ENCODE results near the gene RASSF1.

RASSF1 gene, protein sequence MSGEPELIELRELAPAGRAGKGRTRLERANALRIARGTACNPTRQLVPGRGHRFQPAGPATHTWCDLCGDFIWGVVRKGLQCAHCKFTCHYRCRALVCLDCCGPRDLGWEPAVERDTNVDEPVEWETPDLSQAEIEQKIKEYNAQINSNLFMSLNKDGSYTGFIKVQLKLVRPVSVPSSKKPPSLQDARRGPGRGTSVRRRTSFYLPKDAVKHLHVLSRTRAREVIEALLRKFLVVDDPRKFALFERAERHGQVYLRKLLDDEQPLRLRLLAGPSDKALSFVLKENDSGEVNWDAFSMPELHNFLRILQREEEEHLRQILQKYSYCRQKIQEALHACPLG
- 3.2 to 42.4 (median 23.1) reads per million in 18 experiments for total RNA-seq

DNA sequence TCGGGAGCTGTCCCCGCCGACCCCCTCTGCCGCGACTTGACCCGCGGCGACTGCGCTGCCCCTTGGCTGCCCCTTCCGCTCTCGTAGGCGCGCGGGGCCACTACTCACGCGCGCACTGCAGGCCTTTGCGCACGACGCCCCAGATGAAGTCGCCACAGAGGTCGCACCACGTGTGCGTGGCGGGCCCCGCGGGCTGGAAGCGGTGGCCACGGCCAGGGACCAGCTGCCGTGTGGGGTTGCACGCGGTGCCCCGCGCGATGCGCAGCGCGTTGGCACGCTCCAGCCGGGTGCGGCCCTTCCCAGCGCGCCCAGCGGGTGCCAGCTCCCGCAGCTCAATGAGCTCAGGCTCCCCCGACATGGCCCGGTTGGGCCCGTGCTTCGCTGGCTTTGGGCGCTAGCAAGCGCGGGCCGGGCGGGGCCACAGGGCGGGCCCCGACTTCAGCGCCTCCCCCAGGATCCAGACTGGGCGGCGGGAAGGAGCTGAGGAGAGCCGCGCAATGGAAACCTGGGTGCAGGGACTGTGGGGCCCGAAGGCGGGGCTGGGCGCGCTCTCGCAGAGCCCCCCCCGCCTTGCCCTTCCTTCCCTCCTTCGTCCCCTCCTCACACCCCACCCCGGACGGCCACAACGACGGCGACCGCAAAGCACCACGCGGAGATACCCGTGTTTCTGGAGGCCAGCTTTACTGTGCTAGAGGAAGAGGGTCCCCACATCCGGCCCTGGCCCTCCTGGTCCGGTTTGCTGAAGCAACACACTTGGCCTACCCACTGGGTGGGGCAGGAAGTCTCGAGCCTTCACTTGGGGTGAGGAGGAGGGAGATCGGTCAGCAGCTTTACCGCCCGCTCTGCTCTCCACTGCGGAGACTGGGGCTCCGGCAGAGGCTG, at the start of gene RASSF1:
Gene RASSF1 (minus strand): TSS at position 389 of the 882 bp plus-strand sequence. CDS start 31 bp downstream, at position 358.
- peak; percentile 85 to 87 for DNase-seq

DNA sequence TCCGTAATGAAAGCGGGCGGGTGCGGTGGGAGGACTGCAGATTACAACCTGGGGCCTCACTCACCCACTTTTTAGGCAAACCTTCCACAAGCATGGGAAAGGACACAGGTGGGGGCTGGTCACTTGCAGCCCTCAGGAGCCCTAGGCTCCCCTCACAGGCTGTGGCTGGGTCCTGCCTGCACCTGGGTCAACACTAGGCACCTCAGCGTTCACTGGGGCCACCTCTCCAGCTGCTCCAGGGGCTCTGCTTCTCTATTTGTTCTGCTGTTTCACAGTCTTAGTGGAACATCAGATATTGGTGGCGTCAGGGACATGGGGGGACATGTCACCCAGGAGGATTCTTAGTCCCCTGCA, 48.8 kb upstream of the RASSF1 start:
- no peak for DNase-seq

DNA sequence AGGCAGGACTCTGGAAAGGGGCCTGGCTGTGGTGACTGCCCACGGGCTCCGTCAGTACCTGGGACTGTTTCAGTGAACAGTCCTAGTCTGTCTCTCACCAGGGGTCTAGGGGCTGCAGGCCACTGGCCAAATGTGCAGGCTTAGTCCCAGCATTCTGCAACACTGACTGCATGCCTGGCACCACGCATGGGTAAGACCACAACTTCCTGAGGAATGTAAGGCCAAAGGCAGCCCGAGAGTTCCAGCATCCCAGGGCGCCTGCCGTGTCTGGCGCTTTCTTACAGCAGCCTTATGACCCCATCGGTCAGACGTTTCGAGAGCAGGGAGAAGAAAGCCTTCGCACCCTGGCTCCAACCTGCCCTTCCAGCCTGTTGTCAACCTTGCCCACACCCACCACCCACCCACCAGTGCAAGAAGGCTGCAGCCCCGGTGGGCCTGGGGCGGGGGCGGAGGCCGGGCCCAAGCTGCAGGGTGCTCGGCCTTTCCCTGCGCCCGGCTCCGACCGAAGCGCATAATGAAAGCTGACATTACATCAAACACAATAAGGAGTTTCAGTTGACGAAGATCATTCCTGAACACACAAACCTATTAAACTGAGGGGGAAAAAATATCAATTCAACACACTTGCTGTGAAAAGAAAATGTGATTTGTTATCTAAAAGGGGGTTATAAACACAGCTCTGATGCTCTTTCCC, 48.2 kb upstream of the RASSF1 start:
- no peak for DNase-seq

DNA sequence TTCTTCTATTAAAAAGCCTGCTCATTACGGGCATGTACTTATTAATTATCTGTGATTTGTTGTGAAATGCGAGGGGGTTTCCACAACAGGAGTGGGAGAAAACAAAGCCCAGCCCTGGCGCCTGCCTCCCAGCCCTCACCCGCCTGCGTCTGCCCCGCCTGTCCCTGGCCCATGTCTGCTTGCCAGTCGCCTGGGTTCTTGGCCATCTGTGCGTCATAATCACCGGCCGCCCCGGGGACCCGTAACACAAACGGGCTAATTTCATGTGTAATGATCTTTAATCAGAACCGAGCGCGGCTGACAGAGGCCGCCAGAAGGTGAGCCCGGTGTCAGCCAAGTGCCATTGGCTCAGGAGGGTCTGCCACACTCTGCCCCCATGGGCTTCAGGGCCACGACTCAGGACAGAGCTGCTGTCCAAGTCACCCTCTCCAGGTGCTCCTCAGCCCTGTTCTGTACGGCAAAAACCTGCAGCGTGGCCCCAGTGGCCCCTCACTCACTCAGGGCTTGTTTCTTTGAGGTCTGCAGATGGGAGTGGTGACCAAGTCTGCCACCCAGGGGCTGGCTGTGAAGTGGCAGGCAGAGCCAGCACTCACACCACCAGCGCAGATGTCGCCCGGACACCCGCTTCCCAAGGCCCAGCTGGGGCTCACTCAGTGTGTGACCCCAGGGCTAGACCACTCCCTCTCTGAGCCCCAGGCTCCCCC, 47.5 kb upstream of the RASSF1 start:
- no peak for DNase-seq

DNA sequence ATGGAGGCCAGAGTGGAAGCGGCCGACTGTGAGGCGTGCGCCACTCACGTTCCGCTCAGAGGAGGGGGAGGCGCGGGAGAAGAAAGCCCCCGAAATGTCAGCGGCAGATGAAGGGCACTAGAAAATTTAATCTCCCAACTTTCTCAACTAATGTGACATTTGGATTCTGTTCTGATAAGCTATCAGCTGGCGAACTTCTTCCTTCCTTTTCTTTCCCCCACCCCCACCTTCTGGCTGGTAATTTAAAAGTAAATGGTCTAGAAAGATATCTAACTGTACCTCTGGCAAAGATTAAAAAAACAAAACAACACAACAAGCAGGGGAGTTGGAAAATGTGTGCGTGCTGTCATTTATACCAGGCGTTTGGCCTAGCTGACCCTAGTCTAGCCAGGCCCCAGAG, 45.1 kb upstream of the RASSF1 start:
- no peak for DNase-seq

DNA sequence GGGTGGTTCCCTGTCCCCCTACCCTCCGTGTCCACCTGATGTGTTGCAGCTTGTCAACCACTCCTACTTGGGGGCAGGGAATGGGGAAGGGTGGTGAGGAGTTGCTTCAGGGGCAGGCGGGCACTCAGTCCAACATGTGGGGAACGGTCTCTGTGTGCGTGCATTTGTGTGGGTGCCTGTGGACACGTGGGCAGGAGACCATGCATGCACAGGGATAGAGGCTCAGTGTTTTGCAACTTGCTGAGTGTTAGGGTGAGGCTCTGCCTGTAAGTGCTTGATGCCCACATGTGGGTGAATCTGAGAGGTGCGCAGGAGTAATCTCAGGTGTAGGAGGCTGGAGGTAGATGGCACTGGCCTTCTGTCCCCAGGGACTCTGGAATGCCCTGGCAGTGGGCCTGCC, 43.1 kb upstream of the RASSF1 start:
- DNase-seq: peak in 1 of 2 donors; percentile 36

DNA sequence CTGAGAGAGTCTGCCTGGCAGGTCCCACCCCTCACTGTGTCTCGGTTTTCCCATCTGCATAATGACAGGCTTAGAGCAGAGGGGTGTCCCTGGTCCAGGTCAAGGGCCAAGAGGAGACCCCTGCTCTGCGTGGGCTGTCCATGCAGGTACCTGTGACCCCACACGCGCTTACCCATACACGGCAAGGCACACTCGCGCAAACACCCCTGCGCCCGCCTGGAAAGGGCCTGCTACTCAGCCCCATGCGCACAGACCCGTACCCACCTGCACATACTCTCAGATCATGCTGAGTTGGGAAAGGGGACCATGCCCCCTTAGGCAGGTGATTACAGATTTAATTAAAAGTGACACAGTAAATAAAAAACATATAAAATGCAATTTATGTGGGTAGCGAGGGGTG, 42.1 kb upstream of the RASSF1 start:
- DNase-seq: no peak

DNA sequence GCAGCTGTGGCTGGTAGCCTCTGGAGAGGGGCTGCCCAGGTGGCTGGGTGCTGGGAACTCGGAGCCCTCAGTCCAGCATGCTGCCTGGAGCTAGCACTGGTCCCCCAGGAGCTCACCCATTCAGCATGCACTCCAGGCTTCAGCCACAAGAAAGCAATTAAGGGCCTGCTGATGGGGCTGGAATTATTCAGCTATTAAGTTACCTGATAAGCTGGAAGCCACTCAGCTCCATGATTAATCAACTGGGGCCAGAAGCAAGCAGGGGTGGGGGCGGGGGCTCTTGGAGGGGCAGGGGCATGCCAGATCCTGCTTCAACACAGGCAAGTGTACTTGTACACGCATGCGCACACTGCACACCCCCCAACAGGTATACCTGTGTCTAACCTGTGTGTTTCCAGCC, 40.7 kb upstream of the RASSF1 start:
- no peak for DNase-seq

DNA sequence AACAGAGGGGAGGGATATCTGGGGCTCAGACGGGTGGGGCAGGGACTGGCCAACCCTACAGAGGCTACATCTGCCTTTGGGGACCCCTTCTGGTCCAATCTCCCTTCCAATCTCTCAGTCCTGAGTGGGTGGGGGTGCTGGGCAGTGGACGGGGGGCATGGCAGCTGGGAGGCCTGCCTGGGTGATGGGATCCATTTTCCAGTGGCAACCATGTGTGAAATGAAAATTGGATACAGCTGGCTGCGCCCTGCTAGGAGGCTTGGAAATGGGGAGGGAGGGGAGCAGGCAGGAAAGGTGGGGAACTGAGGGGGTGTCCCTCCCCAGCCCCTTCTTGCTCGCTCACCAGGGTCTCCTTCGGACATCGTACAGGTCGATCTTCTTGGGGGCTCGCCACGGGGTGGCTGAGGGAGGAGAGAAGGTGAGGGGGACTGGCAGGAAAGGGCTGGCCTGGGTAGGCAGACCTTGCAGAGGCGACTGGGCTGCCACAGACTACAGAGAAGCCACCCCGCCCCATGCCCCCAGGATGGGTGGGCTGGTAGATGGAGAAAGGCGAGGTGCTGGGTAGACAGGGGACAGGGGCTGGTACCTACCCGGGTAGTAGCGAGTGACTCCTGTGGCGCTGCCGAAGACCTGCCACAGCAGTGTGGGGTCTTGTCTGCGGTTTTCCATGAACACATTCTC, 39.9 kb upstream of the RASSF1 start:
- DNase-seq: no peak

DNA sequence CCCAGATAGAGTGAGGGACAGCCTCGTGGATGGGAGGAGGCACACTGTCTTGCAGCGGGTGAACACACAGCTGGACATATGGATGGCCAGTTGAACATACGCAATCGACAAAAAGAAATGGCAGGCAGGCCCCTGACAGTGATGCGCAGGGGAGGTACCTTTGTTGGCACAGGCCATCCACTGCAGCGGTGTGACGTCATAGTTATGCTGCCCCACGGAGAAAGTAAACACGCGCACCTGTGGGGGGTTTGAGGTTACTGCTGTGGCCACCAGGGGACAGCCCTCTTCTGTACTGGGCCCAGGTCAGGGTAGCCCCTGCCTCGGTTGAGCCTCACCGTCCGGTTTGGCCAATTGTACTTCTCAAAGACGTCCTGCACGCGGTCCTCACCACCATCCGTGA, 38.1 kb upstream of the RASSF1 start:
- no peak for DNase-seq

DNA sequence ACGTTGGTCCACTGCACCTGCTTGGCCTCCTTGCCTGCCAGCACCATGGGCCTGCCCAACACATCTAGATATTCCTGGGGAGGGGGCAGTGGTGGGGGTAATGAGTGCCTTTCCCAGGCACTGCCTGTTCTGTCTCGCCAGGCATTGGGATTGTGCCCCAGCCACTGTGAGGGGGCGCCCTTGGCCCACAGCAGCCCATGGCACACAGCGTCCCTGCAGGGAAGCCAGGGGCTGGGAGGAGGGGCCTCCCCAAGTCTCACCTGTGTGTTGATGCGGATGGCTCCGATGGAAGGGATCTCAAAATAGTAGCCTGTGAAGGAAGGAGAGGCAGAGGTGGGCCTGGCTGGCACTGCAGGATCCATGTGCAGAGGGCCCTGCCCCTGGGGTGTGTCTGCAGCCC, 37.4 kb upstream of the RASSF1 start:
- no peak for DNase-seq

DNA sequence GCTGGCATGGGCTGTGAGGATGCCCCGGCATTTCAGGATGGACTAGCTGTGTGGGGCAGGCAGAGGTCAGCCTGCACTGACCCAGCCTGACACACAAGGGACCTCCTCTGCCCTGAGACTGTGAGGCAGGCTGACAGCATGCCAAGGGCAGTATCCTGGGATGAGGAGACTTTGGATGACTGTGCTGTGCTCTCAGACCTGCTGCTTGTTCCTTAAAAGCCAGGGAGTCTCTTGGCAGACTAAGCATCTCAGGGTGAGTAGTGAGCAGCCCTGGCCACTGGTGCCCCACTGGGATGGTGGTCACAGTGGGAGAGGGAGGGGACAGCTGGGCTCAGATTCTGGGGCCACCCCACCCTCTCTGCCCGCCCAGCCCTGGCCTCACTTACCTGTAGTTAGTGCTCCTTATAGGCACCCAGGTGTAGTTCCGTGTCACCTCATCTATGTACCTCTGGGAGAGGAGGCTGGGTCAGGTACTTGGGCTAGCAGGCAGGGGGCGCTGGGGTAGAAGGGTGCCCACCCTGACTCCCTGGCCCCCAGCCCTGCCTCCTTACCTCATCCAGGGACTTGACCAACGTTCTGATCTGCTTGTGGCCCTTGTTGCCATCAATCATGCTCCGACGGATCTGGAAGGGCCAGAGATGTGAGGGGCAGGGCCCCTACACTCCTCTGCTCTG, 34.8 kb upstream of the RASSF1 start:
- no peak for DNase-seq

DNA sequence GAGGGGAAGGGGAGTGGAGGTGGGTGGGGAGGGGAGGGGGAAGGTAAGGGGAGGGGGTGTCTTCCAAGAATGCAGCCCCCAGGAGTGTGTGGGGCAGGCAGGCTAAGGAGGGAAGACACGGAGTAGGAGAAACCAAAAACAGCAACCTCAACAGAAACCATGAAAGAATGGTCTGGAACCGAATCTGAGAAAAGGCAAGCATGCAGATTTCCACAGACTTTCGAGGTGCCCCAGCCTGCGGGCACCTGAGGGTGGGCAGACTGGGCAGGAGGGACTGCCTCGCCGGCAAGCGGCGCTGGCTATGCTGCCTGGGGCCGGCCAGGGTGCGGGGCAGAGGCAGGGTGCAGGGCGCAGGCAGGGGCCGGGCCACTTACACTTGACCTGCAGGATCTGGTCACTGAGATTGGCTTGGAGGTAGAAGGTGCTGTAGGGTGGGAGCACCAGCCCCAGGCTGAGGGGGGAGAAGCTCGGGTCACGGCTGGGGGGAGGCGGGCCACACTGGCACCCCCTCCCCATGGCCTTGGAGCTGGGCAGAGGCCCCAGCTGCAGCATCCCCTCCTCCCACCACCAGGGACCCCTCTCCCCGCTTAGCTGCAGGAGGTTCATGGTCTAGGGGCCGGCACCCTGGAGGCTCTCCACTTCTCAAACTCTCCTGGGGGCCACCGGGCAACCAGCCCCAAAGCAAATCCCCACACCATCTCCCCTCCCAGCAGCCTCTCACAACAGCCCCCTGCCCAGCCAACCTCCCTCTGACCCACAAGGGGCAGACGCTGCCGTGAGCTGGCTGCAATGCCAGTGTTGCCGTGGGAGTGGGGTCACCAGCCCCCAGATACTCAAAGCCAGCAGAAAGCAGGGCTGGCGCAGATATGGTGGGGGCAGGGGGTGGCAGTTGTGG, 34.0 kb upstream of the RASSF1 start:
- no peak for DNase-seq

DNA sequence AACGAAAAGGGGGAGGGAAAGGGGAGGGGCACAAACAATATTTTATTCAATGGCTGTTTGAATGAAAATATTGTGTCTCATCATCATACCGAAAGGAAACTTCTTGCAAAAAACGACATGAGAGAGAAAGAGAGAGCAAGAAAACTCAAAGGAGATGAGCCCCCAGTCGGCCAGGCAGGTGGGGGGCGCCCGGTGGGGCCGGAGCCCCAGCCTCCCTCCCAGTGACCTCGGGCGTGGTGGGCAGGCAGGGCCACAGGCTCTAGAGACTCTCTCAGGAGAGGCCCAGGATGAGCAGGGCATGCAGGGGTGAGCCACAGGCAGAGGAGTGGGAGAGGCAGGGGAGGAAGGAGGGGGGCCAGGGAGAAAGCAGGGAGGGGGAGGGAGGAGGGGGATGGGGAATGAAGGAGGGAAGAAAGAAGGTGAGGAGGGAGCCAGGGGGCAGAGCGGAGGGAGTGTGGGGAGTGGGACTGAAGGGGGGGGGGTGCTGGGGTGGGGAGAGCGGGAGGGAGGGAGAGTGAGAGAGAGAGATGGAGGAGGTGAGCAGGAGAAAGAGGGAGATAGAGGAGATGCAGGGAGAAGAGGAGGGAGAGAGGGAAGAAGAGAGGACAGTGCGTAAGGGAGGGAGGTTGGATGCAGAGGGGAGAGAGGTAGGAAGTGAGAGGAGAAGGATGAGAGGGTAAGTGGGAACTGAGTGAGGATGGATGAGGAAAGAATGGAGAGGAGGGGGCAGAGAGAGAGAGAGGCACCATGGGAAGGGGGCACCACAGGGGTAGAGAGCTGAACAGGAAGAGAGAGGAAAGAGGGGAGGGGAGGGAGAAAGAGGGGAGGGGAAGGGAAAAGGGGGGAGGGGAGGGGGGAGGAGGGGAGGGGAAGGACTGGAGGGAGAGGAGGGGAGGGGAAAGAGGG, 32.8 kb upstream of the RASSF1 start:
- no peak for DNase-seq

DNA sequence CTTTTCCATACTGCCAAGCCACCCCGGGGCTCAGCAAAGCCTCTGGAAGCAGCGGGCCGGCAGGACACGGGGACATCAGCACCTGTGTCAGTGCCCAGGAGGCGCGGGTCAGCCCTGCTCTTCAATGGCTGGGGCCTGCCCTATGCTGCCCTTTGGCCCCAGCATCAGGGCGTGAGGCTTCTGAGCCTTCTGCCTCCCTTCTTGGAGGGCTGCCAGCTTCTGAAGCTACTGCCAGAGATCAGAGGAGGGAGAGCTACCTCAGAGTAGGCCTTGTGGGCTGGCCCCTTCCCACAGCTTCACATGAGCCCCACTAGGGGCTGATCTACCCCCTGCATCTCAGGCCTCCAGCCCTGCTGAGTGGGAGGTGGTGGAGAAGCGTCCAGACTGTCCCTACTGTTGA, 31.7 kb upstream of the RASSF1 start:
- no peak for DNase-seq

DNA sequence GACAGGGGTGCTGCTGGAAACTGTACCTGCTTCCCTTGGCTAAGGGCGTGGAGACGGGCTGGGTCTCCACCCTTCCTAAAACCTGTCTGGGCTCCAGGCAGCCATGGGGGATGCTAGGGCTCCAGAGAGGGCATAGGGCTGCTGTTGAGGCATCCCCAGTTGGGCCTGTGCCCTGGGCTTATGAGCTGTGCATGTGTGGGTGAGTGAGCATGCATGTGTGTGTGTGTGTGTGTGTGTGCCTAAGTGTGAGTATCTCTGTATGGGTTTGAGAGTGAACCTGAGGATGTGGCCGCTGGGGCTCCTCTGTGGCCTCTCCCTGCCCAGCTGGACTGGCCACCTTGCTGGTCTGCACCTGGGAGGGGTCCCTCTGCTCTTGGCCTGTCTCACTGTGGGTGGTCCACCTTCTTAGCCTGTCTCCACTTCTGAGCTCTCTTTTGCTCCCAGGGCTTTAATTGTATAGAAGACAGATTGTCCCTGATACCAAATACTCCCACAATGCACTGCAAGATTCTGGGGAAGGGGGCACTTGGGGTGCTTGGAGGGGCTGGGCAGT, 30.6 kb upstream of the RASSF1 start:
- no peak for DNase-seq

DNA sequence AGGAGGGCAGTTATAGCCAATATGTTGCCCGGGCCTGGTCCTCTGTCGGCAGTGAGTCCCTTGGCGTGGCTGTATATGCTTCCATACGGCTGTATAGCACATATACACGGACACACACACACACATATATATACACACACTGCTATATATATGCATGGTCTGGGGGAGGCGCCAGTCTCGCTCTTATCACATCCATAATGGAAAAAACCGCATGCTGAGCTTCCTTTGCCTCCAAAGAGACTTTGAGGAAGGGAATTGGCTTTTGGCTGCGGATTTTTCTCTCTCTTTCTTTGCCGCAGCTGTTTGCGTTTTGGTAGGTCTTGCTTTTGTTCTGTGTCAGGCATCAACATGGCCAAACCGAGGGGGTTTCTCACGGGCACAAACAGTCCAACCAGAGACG, 30.0 kb upstream of the RASSF1 start:
- DNase-seq: peak in 1 of 2 donors; percentile 19

DNA sequence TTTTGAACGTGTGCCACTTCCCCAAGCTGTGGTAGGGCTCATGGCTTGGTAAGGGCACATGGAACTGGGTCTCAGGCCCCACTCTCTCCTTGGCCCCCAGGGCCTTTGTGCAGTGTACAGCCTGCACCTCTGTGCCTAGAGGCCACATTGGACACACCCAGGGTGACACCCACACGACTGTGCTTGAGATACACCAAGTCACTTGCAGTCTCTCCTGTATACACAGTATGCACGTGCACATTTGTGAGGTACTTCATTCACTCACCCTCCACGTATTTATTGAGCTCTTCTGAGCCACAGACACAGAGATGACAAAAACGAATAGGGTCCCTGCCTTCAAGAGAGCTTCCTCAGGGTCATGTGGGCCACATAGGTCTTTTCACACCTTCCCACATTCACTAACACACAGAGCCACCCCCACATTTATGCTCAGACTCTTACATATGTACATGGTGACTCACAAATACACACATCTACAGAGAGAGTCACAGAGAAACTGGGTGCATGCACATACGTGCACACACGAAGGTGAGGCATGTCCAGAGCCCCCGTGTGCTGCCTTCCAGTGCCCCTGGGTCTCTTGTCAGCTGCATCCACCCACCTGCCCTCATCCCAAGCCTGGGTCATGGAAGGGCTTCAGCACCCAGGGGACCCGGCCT, 28.5 kb upstream of the RASSF1 start:
- no peak for DNase-seq

DNA sequence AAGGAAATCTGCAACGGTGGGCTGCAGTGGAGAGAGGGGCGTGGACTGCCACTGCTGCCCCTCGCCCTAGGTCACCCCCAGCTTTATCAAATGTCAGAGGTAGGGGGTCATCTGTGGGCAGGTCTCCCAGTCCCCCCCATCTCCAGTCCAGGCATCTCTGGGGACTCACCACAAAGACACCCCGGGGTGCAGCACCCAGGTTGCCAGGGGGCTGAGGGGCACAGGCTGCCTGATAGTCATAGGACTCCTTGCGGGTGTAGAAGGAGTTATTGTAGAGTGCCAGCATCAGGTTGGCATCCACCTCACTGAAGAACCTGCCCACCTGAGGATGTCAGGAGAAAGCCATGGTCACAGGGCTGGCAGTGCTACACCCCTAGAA, 25.2 kb upstream of the RASSF1 start:
- no peak for DNase-seq
